Natural killer cell treated with Interleukin-12 subunit alpha and Interleukin-12 subunit beta and Interleukin-15 and Interleukin-18, amount 100 ng/mL, for 72 hours (primary cell): ENCODE measurements around the gene C2orf42. TPM values are rescaled to one million over a fixed set of nuclear protein-coding genes. Genes with fewer than 3 reads are reported as not detected.

ENCODE experiments used
- total RNA-seq, 2 donors: library from RNA; stranded (reverse); gene quantifications; one replicate each; pipeline ENCODE4 v1.2.3, GENCODE V29; 2022

C2orf42 gene
- total RNA-seq, 2 donors from 2014 or later = 24.3 to 26.1 TPM

Other genes with a start within 250 kb of the C2orf42 start
- under 1 TPM; 0.55 to 0.84 TPM for gene ASPRV1, start 229.4 kb downstream of the C2orf42 start, total RNA-seq
- 100 to 1,000 TPM; 357 to 363 TPM for gene PCBP1, start 103.5 kb downstream of the C2orf42 start, total RNA-seq
- gene TIA1, start 57.6 kb upstream of the C2orf42 start, total RNA-seq = 100 to 1,000 TPM; 103 to 125 TPM
- gene PCYOX1, start 67.1 kb upstream of the C2orf42 start, total RNA-seq = 10 to 100 TPM; 11.5 to 14.1 TPM
- gene SNRPG, start 102.7 kb upstream of the C2orf42 start, total RNA-seq = 100 to 1,000 TPM; 226 to 244 TPM
- 10 to 100 TPM; 45.5 to 86.2 TPM for gene FAM136A, start 111.0 kb upstream of the C2orf42 start, total RNA-seq